Nephron progenitor cell (in vitro differentiated cells): ENCODE data around the gene FEN1.

Source experiments
- DNase-seq: peaks from one replicate; pipeline ENCODE4 v3.0.0; 2021
- H3K27ac Mint-ChIP-seq: 2 replicates; pipeline ENCODE4 v1.8.0; 2021; ENCODE audit warnings: mild to moderate bottlenecking, moderate library complexity, mixed read lengths
- H3K27me3 Mint-ChIP-seq: 2 replicates; pipeline ENCODE4 v1.8.0; 2021; ENCODE audit warnings: mild to moderate bottlenecking, low read depth, mixed read lengths; ENCODE audit not compliant: poor library complexity
- H3K36me3 Mint-ChIP-seq: 2 replicates; pipeline ENCODE4 v1.8.0; 2021; ENCODE audit warnings: low read depth, mixed read lengths
- H3K4me1 Mint-ChIP-seq: 2 replicates; pipeline ENCODE4 v1.8.0; 2021; ENCODE audit warnings: mixed read lengths
- H3K4me3 Mint-ChIP-seq: 2 replicates; pipeline ENCODE4 v1.8.0; 2021; ENCODE audit warnings: mild to moderate bottlenecking, moderate library complexity, mixed read lengths
- H3K9me3 Mint-ChIP-seq: 2 replicates; pipeline ENCODE4 v1.8.0; 2021; ENCODE audit warnings: mild to moderate bottlenecking, moderate library complexity, mixed read lengths
- TF ChIP-seq, protein P1 (sequence below): fragments of 200-600 bp; sonication (generic); IDR thresholded peaks from 2 replicates; pipeline ENCODE4 v1.5.0; 2021; ENCODE audit warnings: antibody characterized with exemption

Gene FEN1

DNA sequence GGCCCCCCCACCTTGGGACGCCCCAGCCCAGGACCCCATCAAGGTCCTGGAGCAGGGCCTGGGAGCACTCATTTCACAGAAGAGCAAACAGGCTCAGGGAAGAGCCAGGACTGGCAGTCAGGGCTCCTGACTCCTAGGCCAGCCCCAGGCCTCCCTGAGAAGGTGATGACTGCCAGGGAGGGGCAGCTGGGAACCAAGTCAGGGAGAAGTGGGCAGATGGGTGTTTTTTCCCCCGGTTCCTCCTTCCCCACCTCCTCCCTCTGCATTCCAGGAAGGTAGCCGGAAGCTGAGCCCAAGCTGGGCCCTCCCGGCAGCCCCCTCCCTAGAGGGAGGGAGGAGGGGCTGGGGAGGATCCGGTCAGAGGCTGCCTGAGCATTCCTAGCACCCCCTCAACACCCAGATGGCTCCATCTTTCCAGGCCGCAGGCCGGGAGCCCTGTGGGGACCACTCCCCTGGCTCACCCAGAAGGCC, 20.7 kb upstream of the FEN1 start:
- TF ChIP-seq, protein P1, sequence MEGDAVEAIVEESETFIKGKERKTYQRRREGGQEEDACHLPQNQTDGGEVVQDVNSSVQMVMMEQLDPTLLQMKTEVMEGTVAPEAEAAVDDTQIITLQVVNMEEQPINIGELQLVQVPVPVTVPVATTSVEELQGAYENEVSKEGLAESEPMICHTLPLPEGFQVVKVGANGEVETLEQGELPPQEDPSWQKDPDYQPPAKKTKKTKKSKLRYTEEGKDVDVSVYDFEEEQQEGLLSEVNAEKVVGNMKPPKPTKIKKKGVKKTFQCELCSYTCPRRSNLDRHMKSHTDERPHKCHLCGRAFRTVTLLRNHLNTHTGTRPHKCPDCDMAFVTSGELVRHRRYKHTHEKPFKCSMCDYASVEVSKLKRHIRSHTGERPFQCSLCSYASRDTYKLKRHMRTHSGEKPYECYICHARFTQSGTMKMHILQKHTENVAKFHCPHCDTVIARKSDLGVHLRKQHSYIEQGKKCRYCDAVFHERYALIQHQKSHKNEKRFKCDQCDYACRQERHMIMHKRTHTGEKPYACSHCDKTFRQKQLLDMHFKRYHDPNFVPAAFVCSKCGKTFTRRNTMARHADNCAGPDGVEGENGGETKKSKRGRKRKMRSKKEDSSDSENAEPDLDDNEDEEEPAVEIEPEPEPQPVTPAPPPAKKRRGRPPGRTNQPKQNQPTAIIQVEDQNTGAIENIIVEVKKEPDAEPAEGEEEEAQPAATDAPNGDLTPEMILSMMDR, result no peak
- H3K4me3 Mint-ChIP-seq, result no peak overlapping the region
- H3K9me3 Mint-ChIP-seq, result no peaks in the 10 kb centered on the region
- no peak overlapping the region for H3K27ac Mint-ChIP-seq
- H3K36me3 Mint-ChIP-seq, result no peaks in the 10 kb centered on the region
- peak; percentile 49 for DNase-seq
- H3K4me1 Mint-ChIP-seq, result peaks cover 60% of the 10 kb centered on the region
- peaks cover 3% of the 10 kb centered on the region for H3K27me3 Mint-ChIP-seq

DNA sequence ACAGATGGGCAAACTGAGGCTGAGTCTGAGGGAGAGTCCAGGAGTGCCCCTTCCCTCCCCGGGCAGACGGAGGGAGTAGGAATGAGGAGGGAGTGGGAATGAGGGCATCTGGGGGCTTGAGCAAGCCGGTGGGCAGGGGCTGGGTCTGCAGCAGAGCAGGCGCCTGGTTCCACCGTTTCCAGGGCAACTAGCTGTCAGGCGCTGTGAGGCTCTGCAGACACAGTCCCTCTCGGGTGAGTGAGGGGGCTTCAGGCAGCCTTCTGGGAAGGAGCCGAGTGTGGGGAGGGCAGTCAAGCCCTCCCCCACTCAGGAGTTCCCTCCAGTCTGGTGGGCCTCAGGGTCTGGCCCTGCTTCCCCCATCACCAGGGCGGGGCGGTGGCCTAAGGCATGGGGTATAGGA, 19.4 kb upstream of the FEN1 start:
- H3K4me3 Mint-ChIP-seq, result no peak overlapping the region
- peaks cover 3% of the 10 kb centered on the region for H3K27me3 Mint-ChIP-seq
- peaks cover 59% of the 10 kb centered on the region for H3K4me1 Mint-ChIP-seq
- no peaks in the 10 kb centered on the region for H3K9me3 Mint-ChIP-seq
- H3K27ac Mint-ChIP-seq, result peak overlapping the region; percentile 75
- DNase-seq, result peak; percentile 40
- peaks cover 6% of the 10 kb centered on the region for H3K36me3 Mint-ChIP-seq
- TF ChIP-seq, protein P1, result no peak

DNA sequence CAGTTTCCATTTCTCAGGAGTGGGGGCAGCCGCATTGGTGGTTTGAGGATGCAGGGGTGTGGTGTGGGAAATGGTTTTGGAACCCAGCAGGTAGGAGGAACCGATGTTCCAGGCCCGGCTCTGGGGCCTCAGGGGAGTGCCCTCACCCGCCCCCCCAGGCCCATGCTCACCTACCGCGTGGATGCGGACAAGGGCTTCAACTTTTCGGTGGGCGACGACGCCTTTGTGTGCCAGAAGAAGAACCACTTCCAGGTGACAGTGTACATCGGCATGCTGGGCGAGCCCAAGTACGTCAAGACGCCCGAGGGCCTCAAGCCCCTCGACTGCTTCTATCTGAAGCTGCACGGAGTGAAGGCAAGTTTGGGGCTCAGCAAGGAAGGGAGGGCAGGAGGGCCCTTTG, 18.9 kb upstream of the FEN1 start:
- DNase-seq, result no peak
- H3K4me3 Mint-ChIP-seq, result no peak overlapping the region
- TF ChIP-seq, protein P1, result no peak
- H3K36me3 Mint-ChIP-seq, result peaks cover 6% of the 10 kb centered on the region
- H3K27ac Mint-ChIP-seq, result no peak overlapping the region
- H3K27me3 Mint-ChIP-seq, result peaks cover 3% of the 10 kb centered on the region
- no peaks in the 10 kb centered on the region for H3K9me3 Mint-ChIP-seq
- peaks cover 63% of the 10 kb centered on the region for H3K4me1 Mint-ChIP-seq

DNA sequence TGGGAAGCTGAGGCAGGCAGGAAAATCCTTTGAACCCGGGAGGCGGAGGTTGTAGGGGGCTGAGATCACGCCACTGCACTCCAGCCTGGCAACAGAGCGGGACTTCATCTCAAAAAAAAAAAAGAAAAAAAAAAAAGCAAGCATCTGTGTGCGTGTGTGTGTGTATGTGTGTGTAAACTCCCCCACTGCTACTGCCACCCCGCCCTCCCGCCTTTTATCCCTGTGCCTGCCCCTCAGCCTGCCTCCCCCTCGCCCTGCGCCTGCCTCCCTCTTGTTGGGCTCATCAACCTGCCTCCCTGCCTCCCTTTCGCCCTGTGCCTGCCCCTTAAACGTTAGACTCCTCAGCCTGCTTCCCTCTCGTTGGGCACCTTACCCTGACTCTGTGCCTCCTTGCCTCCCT, 18.3 kb upstream of the FEN1 start:
- peaks cover 3% of the 10 kb centered on the region for H3K27me3 Mint-ChIP-seq
- H3K36me3 Mint-ChIP-seq, result peaks cover 6% of the 10 kb centered on the region
- peak overlapping the region; percentile 33 for H3K4me3 Mint-ChIP-seq
- no peaks in the 10 kb centered on the region for H3K9me3 Mint-ChIP-seq
- peaks cover 65% of the 10 kb centered on the region for H3K4me1 Mint-ChIP-seq
- TF ChIP-seq, protein P1, result no peak
- peak; percentile 35 for DNase-seq
- H3K27ac Mint-ChIP-seq, result peak overlapping the region; percentile 91

DNA sequence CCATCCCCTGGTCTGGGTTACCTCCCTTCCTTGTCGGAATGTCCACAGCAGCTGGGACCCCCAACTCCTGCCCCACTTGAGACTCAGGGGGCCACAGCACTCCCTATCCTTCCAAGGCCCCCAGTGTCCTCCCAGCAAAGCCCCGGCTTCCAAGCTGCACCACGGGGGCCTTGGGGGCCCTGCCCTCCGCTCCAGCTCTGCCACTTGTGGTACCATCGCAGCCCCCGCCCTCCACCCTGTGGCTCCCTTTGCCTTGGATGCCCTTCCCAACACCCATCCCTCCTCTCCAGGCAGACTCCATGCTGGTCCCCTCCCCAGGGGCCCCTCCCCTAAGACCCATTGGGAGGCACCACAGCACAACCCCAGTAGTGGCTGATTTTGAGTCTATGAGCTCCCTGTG, 17.6 kb upstream of the FEN1 start:
- H3K27ac Mint-ChIP-seq, result no peak overlapping the region
- no peak for DNase-seq
- peaks cover 6% of the 10 kb centered on the region for H3K36me3 Mint-ChIP-seq
- TF ChIP-seq, protein P1, result no peak
- H3K4me3 Mint-ChIP-seq, result no peak overlapping the region
- H3K9me3 Mint-ChIP-seq, result no peaks in the 10 kb centered on the region
- H3K27me3 Mint-ChIP-seq, result peaks cover 3% of the 10 kb centered on the region
- H3K4me1 Mint-ChIP-seq, result peaks cover 60% of the 10 kb centered on the region
